ENCODE results near the gene MCEE. TPM values are rescaled to one million over a fixed set of nuclear protein-coding genes. Genes with fewer than 3 reads are reported as not detected.

The MCEE gene
- total RNA-seq, 1 donor from 2014 or later: 6.1 TPM

DNA sequence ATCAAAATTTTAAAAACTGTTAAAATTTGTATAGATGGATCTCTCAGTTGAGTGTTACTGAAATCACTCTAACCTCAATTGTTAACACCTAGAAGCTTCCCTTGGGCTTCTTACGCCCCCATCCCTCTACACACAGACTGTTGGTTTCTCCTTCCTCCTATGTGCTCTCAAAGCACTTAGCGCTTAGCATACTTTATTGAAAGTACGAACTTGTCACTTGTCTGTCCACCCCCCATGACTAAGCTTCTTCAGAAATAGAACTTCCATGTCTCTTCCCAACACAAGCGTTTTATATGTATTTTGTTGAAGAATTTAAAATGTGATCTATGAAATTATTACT lies 846 bp upstream of the MCEE start:
- FAIRE-seq (no peak), DNase-seq (ENCODE audit: low read depth) (peak; percentile 19)
- H3K27me3 ChIP-seq (ENCODE audit: control insufficient read depth, insufficient read depth, low read length): no peaks in the 10 kb centered on the region
- H3K4me3 ChIP-seq (ENCODE audit: low read depth, low read length): peak overlapping the region; percentile 94
- TF ChIP-seq, protein P1, sequence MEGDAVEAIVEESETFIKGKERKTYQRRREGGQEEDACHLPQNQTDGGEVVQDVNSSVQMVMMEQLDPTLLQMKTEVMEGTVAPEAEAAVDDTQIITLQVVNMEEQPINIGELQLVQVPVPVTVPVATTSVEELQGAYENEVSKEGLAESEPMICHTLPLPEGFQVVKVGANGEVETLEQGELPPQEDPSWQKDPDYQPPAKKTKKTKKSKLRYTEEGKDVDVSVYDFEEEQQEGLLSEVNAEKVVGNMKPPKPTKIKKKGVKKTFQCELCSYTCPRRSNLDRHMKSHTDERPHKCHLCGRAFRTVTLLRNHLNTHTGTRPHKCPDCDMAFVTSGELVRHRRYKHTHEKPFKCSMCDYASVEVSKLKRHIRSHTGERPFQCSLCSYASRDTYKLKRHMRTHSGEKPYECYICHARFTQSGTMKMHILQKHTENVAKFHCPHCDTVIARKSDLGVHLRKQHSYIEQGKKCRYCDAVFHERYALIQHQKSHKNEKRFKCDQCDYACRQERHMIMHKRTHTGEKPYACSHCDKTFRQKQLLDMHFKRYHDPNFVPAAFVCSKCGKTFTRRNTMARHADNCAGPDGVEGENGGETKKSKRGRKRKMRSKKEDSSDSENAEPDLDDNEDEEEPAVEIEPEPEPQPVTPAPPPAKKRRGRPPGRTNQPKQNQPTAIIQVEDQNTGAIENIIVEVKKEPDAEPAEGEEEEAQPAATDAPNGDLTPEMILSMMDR (IDR thresholded peaks at IDR 0.05; ENCODE audit: insufficient read depth, low read length, severe bottlenecking): no peak
- peaks cover 6% of the 10 kb centered on the region for H3K36me3 ChIP-seq (ENCODE audit: control insufficient read depth, insufficient read depth, low read length)

DNA sequence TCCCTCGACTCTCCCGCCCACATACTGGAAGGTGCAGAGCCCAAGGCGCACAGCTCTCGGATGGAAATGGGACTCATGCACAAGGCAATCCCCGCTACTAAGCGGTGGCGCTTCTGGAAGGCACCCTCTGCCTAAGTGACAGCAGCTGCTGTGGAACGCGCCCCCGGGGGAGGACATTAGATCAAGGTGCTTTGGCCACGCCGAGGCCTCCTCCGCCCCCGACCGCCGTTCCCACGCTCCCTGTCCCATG lies 202 bp downstream of the MCEE start:
- no peaks in the 10 kb centered on the region for H3K27me3 ChIP-seq (ENCODE audit: control insufficient read depth, insufficient read depth, low read length)
- FAIRE-seq: no peak
- TF ChIP-seq, protein P1 (IDR thresholded peaks at IDR 0.05; ENCODE audit: insufficient read depth, low read length, severe bottlenecking): no peak
- H3K36me3 ChIP-seq (ENCODE audit: control insufficient read depth, insufficient read depth, low read length): peaks cover 4% of the 10 kb centered on the region
- DNase-seq (ENCODE audit: low read depth): peak; percentile 84
- peak overlapping the region; percentile 94 for H3K4me3 ChIP-seq (ENCODE audit: low read depth, low read length)

- TF ChIP-seq, protein P1 (IDR thresholded peaks at IDR 0.05; ENCODE audit: insufficient read depth, low read length, severe bottlenecking): no peak
- H3K4me3 ChIP-seq (ENCODE audit: low read depth, low read length): peak overlapping the region; percentile 94
- no peaks in the 10 kb centered on the region for H3K27me3 ChIP-seq (ENCODE audit: control insufficient read depth, insufficient read depth, low read length)
- peaks cover 4% of the 10 kb centered on the region for H3K36me3 ChIP-seq (ENCODE audit: control insufficient read depth, insufficient read depth, low read length)
- DNase-seq (ENCODE audit: low read depth): peak; percentile 27
- FAIRE-seq: no peak
Measured at GRCh38 chr2:71129114-71129901, 721 bp downstream of the MCEE start.

DNA sequence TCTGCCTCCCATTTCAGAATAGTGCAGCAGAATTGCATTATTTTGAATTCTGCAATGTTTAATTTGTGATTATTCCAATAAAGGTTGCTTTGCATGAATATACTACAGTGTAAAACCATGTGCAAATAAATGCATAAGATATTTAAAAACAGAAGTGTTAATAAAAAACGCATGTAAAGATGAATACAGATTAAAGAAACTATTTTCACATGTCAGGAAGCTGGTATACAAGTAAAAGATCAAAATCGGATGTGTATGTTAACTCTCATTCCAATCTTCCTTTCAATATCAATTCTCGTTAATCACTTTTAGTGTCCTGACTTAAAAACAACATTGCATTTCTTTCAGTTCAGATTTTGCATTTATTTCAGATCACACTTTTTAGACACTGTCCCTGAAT lies 3.1 kb downstream of the MCEE start:
- DNase-seq (ENCODE audit: low read depth) (no peak), FAIRE-seq (no peak)
- Histone ChIP-seq H3K4me3 (ENCODE audit: low read depth, low read length) (no peak overlapping the region), H3K36me3 (ENCODE audit: control insufficient read depth, insufficient read depth, low read length) (no peaks in the 10 kb centered on the region), H3K27me3 (ENCODE audit: control insufficient read depth, insufficient read depth, low read length) (no peaks in the 10 kb centered on the region)
- TF ChIP-seq, protein P1 (IDR thresholded peaks at IDR 0.05; ENCODE audit: insufficient read depth, low read length, severe bottlenecking): no peak

- FAIRE-seq (no peak), DNase-seq (ENCODE audit: low read depth) (no peak)
- peaks cover 2% of the 10 kb centered on the region for H3K36me3 ChIP-seq (ENCODE audit: control insufficient read depth, insufficient read depth, low read length)
- TF ChIP-seq, protein P1 (IDR thresholded peaks at IDR 0.05; ENCODE audit: insufficient read depth, low read length, severe bottlenecking): no peak
- H3K27me3 ChIP-seq (ENCODE audit: control insufficient read depth, insufficient read depth, low read length): no peaks in the 10 kb centered on the region
- H3K4me3 ChIP-seq (ENCODE audit: low read depth, low read length): no peak overlapping the region
Measured at GRCh38 chr2:71125506-71126294, 4.3 kb downstream of the MCEE start.
